Right hindlimb (tissue), 1 donor: ENCODE results near the gene SLC13A3.

Source experiments
- DNase-seq: peaks from one replicate; pipeline ENCODE4 v3.0.0-alpha.2; 2018

The SLC13A3 gene

GRCh38 chr20:46649965-46650542 is 1.2 kb downstream of the SLC13A3 start:
- DNase-seq = no peak

GRCh38 chr20:46649650-46649949 is 1.7 kb downstream of the SLC13A3 start:
- no peak for DNase-seq

- DNase-seq = no peak
These were observed 2.2 kb downstream of the SLC13A3 start for GRCh38 chr20:46648903-46649649.

GRCh38 chr20:46647469-46647868 is 3.8 kb downstream of the SLC13A3 start:
- peak; percentile 27 for DNase-seq

- DNase-seq = no peak
These were observed 4.4 kb downstream of the SLC13A3 start for GRCh38 chr20:46646659-46647380.

GRCh38 chr20:46646122-46646521 is 5.1 kb downstream of the SLC13A3 start:
- no peak for DNase-seq

- no peak for DNase-seq
These were observed 6.5 kb downstream of the SLC13A3 start for GRCh38 chr20:46644733-46645132.

- DNase-seq = no peak
These were observed 7.1 kb downstream of the SLC13A3 start for GRCh38 chr20:46644160-46644559.

- DNase-seq = no peak
These were observed 8.3 kb downstream of the SLC13A3 start for GRCh38 chr20:46642969-46643343.

GRCh38 chr20:46642265-46642968 is 8.8 kb downstream of the SLC13A3 start:
- DNase-seq = no peak

- no peak for DNase-seq
These were observed 9.8 kb downstream of the SLC13A3 start for GRCh38 chr20:46641424-46641823.

GRCh38 chr20:46640536-46641311 is 10.5 kb downstream of the SLC13A3 start:
- no peak for DNase-seq

- DNase-seq = no peak
These were observed 11.2 kb downstream of the SLC13A3 start for GRCh38 chr20:46640044-46640443.

GRCh38 chr20:46639587-46639986 is 11.7 kb downstream of the SLC13A3 start:
- no peak for DNase-seq

- DNase-seq = no peak
These were observed 12.4 kb downstream of the SLC13A3 start for GRCh38 chr20:46638898-46639274.

GRCh38 chr20:46638134-46638897 is 12.9 kb downstream of the SLC13A3 start:
- no peak for DNase-seq

GRCh38 chr20:46637427-46638133 is 13.7 kb downstream of the SLC13A3 start:
- no peak for DNase-seq

GRCh38 chr20:46637020-46637419 is 14.2 kb downstream of the SLC13A3 start:
- no peak for DNase-seq

GRCh38 chr20:46636514-46636913 is 14.7 kb downstream of the SLC13A3 start:
- DNase-seq = no peak

GRCh38 chr20:46635514-46636136 is 15.6 kb downstream of the SLC13A3 start:
- DNase-seq = no peak

- DNase-seq = no peak
These were observed 16.7 kb downstream of the SLC13A3 start for GRCh38 chr20:46634528-46634927.
